Hepatocyte (in vitro differentiated cells): ENCODE data around the gene RPS13. TPM values are rescaled to one million over a fixed set of nuclear protein-coding genes. Genes with fewer than 3 reads are reported as not detected.

Experiments
- DNase-seq: peaks from one replicate; pipeline ENCODE4 v3.0.0-alpha.2; 2016; ENCODE audit warnings: low spot score
- H2AFZ ChIP-seq: fragments of 200-600 bp; sonication (generic); 2 replicates; pipeline ENCODE4 v1.6.0; 2016; ENCODE audit warnings: antibody characterized with exemption, mild to moderate bottlenecking
- H3K27ac ChIP-seq: fragments of 200-600 bp; sonication (generic); 2 replicates; pipeline ENCODE4 v1.5.1; 2016; ENCODE audit warnings: mild to moderate bottlenecking
- H3K27me3 ChIP-seq: fragments of 200-600 bp; sonication (generic); 2 replicates; pipeline ENCODE4 v1.6.1; 2016
- H3K36me3 ChIP-seq: fragments of 200-600 bp; sonication (generic); replicated peaks from 2 replicates; pipeline ENCODE4 v1.5.1; 2016; ENCODE audit warnings: low read depth; ENCODE audit not compliant: insufficient read depth
- H3K4me1 ChIP-seq: fragments of 200-600 bp; sonication (generic); 2 replicates; pipeline ENCODE4 v1.5.1; 2016; ENCODE audit warnings: mild to moderate bottlenecking, moderate library complexity; ENCODE audit not compliant: insufficient read depth
- H3K4me2 ChIP-seq: fragments of 200-600 bp; sonication (generic); 2 replicates; pipeline ENCODE4 v1.6.0; 2016
- H3K4me3 ChIP-seq: fragments of 200-600 bp; sonication (generic); 2 replicates; pipeline ENCODE4 v1.5.1; 2016; ENCODE audit warnings: mild to moderate bottlenecking
- H3K79me2 ChIP-seq: fragments of 200-600 bp; sonication (generic); 2 replicates; pipeline ENCODE4 v1.6.0; 2017; ENCODE audit warnings: mild to moderate bottlenecking
- H3K9me2 ChIP-seq: fragments of 200-600 bp; sonication (generic); replicated peaks from 2 replicates; pipeline ENCODE4 v1.6.0; 2017; ENCODE audit warnings: mild to moderate bottlenecking; ENCODE audit not compliant: insufficient read depth
- H3K9me3 ChIP-seq: fragments of 200-600 bp; sonication (generic); 2 replicates; pipeline ENCODE4 v1.5.1; 2016; ENCODE audit warnings: low read depth, mild to moderate bottlenecking
- H4K20me1 ChIP-seq: fragments of 200-600 bp; sonication (generic); 2 replicates; pipeline ENCODE4 v1.6.0; 2016; ENCODE audit warnings: mild to moderate bottlenecking; ENCODE audit not compliant: insufficient read depth, poor library complexity, severe bottlenecking
- CTCF ChIP-seq: fragments of 200-600 bp; sonication (generic); IDR thresholded peaks from 2 replicates; pipeline ENCODE4 v1.5.1; 2016; ENCODE audit warnings: antibody characterized with exemption, mild to moderate bottlenecking; ENCODE audit not compliant: poor library complexity
- EZH2 ChIP-seq: fragments of 200-600 bp; sonication (generic); IDR thresholded peaks from 2 replicates; pipeline ENCODE4 v1.6.1; 2016; ENCODE audit warnings: antibody characterized with exemption, mild to moderate bottlenecking, borderline replicate concordance
- EZH2phosphoT487 ChIP-seq: fragments of 200-600 bp; sonication (generic); IDR thresholded peaks from one replicate; pipeline ENCODE4 v1.6.1; 2018; ENCODE audit warnings: antibody characterized with exemption, mild to moderate bottlenecking, low read depth, moderate library complexity; ENCODE audit not compliant: unreplicated experiment, severe bottlenecking
- WGBS: methylation state at CpG from one replicate; pipeline ENCODE4 v1.1.6; 2016; ENCODE audit warnings: low lambda C conversion rate; ENCODE audit errors: missing lambda C conversion rate; 5-methylcytosine and 5-hydroxymethylcytosine counted together
- polyA plus RNA-seq: library from polyadenylated mRNA; unstranded; fragments of >200 nt; fragmentation: Nextera tagmentation; extraction: Ambion mirVana; gene quantifications from 2 replicates; pipeline ENCODE4 v1.2.1, GENCODE V29; 2016
- total RNA-seq: library from RNA; depleted of rRNA; stranded (reverse); fragments of >200 nt; gene quantifications from 2 replicates; pipeline ENCODE4 v1.2.3, GENCODE V29; 2014

Gene RPS13
- total RNA-seq: 1,042 and 1,135 TPM in 2 replicates
- 567 and 644 TPM in 2 replicates for polyA plus RNA-seq

- DNase-seq: peak; percentile 99
- TF ChIP-seq EZH2phosphoT487 (no peak), EZH2 (no peak), CTCF (no peak)
- Histone ChIP-seq H3K36me3 (no peaks in the 10 kb centered on the region), H3K4me1 (peaks cover 17% of the 10 kb centered on the region), H3K4me3 (peak within 1 kb of the TSS; percentile 76), H3K27me3 (no peaks in the 10 kb centered on the region), H3K27ac (peak within 1 kb of the TSS; percentile 88), H4K20me1 (peaks cover 9% of the 10 kb centered on the region), H3K79me2 (peaks cover 26% of the 10 kb centered on the region), H3K9me3 (no peaks in the 10 kb centered on the region), H3K4me2 (peak within 1 kb of the TSS; percentile 99), H2AFZ (peak within 1 kb of the TSS; percentile 82), H3K9me2 (no peaks in the 10 kb centered on the region)
- WGBS: 1% methylated on average over 55 of the region's 55 CpGs
Observed at GRCh38 chr11:17077520-17078401, at the start of gene RPS13. RPS13 (minus strand) TSS chr11:17077667; CDS start chr11:17077641, 26 bp downstream.

- H3K79me2 ChIP-seq: no peaks in the 10 kb centered on the region
- H2AFZ ChIP-seq: no peak overlapping the region
- no peak for TF ChIP-seq CTCF
- no peak for TF ChIP-seq EZH2
- TF ChIP-seq EZH2phosphoT487: no peak
- no peak overlapping the region for H3K27ac ChIP-seq
- no peaks in the 10 kb centered on the region for H3K36me3 ChIP-seq
- H3K4me1 ChIP-seq: no peaks in the 10 kb centered on the region
- no peak for DNase-seq
- no peaks in the 10 kb centered on the region for H3K27me3 ChIP-seq
- H3K4me3 ChIP-seq: no peak overlapping the region
- WGBS: 96% methylated on average over 2 of the region's 2 CpGs
- H3K9me2 ChIP-seq: no peaks in the 10 kb centered on the region
- no peaks in the 10 kb centered on the region for H3K9me3 ChIP-seq
- no peaks in the 10 kb centered on the region for H4K20me1 ChIP-seq
- no peak overlapping the region for H3K4me2 ChIP-seq
Observed at GRCh38 chr11:17121981-17122380, 44.5 kb upstream of the RPS13 start.

- TF ChIP-seq EZH2 (no peak), EZH2phosphoT487 (no peak), CTCF (no peak)
- Histone ChIP-seq H4K20me1 (no peaks in the 10 kb centered on the region), H3K9me2 (no peaks in the 10 kb centered on the region), H3K27me3 (no peaks in the 10 kb centered on the region), H3K9me3 (no peaks in the 10 kb centered on the region), H3K79me2 (no peaks in the 10 kb centered on the region), H3K4me2 (no peak overlapping the region), H3K36me3 (no peaks in the 10 kb centered on the region), H3K4me3 (no peak overlapping the region), H2AFZ (no peak overlapping the region), H3K4me1 (no peaks in the 10 kb centered on the region), H3K27ac (no peak overlapping the region)
- no peak for DNase-seq
- WGBS: over 99% methylated on average over 4 of the region's 4 CpGs
Observed at GRCh38 chr11:17117262-17117661, 39.8 kb upstream of the RPS13 start.
